HCEC 1CT (cell line): Measurements from ENCODE around the gene CRMP1.

ENCODE experiments used
- DNase-seq: peaks from one replicate; pipeline ENCODE4 v3.0.0-alpha.2; 2017

CRMP1 gene

GRCh38 chr4:5919044-5919443, 26.2 kb upstream of the CRMP1 start:
- DNase-seq: no peak

- DNase-seq: no peak
These were observed 25.6 kb upstream of the CRMP1 start for GRCh38 chr4:5918331-5918985.

GRCh38 chr4:5917672-5918071, 24.8 kb upstream of the CRMP1 start:
- no peak for DNase-seq

GRCh38 chr4:5916229-5916628, 23.3 kb upstream of the CRMP1 start:
- no peak for DNase-seq

GRCh38 chr4:5913454-5913853, 20.6 kb upstream of the CRMP1 start:
- no peak for DNase-seq

- DNase-seq: no peak
These were observed 19.7 kb upstream of the CRMP1 start for GRCh38 chr4:5912614-5913019.

GRCh38 chr4:5908876-5909427, 16.1 kb upstream of the CRMP1 start:
- DNase-seq: no peak

GRCh38 chr4:5906191-5906590, 13.3 kb upstream of the CRMP1 start:
- DNase-seq: no peak

GRCh38 chr4:5905714-5906113, 12.8 kb upstream of the CRMP1 start:
- no peak for DNase-seq

GRCh38 chr4:5900844-5901243, 8.0 kb upstream of the CRMP1 start:
- no peak for DNase-seq

GRCh38 chr4:5899881-5900280, 7.0 kb upstream of the CRMP1 start:
- no peak for DNase-seq

GRCh38 chr4:5899396-5899795, 6.5 kb upstream of the CRMP1 start:
- no peak for DNase-seq

- DNase-seq: no peak
These were observed 4.8 kb upstream of the CRMP1 start for GRCh38 chr4:5897674-5898073.

- DNase-seq: no peak
These were observed 2.4 kb upstream of the CRMP1 start for GRCh38 chr4:5895287-5895686.

- DNase-seq: no peak
These were observed 1.4 kb upstream of the CRMP1 start for GRCh38 chr4:5894266-5894665.

- no peak for DNase-seq
These were observed 705 bp upstream of the CRMP1 start for GRCh38 chr4:5893591-5893990.

- DNase-seq: no peak
These were observed 423 bp downstream of the CRMP1 start for GRCh38 chr4:5892323-5893003.

- no peak for DNase-seq
These were observed 1.1 kb downstream of the CRMP1 start for GRCh38 chr4:5891563-5892322.

GRCh38 chr4:5890063-5890727, 2.7 kb downstream of the CRMP1 start:
- DNase-seq: no peak

- no peak for DNase-seq
These were observed 3.7 kb downstream of the CRMP1 start for GRCh38 chr4:5889002-5889696.

GRCh38 chr4:5888222-5889001, 4.5 kb downstream of the CRMP1 start:
- no peak for DNase-seq
